ENCODE measurements around the gene PKP1.

DNA sequence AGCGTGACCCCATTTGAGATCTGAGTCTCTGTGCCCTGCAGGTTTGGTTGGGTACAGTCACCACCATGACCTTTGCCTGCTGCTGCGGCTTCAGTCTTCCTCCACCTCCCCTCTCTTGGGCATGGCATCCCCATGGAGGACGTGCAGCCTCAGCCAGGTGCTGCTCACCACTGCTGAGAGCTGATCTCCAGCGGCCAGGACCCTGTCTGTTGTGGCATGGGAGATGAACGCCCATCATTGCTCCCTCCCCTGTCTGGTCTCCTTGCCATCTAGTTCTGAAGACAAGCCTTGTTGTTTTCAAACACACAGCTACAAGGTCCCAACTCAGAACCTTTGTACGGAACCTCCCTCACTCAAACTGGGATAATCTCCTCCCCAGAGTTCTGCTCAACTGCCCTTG, 19.2 kb upstream of the PKP1 start:
- TF ChIP-seq, protein P1, sequence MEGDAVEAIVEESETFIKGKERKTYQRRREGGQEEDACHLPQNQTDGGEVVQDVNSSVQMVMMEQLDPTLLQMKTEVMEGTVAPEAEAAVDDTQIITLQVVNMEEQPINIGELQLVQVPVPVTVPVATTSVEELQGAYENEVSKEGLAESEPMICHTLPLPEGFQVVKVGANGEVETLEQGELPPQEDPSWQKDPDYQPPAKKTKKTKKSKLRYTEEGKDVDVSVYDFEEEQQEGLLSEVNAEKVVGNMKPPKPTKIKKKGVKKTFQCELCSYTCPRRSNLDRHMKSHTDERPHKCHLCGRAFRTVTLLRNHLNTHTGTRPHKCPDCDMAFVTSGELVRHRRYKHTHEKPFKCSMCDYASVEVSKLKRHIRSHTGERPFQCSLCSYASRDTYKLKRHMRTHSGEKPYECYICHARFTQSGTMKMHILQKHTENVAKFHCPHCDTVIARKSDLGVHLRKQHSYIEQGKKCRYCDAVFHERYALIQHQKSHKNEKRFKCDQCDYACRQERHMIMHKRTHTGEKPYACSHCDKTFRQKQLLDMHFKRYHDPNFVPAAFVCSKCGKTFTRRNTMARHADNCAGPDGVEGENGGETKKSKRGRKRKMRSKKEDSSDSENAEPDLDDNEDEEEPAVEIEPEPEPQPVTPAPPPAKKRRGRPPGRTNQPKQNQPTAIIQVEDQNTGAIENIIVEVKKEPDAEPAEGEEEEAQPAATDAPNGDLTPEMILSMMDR (optimal IDR thresholded peaks at IDR 0.05 in 1 of 3, IDR thresholded peaks at IDR 0.05 in 1 of 3, conservative IDR thresholded peaks at IDR 0.05 in 1 of 3; ENCODE audit: extremely low read depth in 1 of 3, insufficient read depth in 2 of 3, low read length in 3 of 3) = no peak
- TF ChIP-seq EZH2 (IDR thresholded peaks at IDR 0.05; ENCODE audit: low read length) = no peak
